Measurements from ENCODE around the gene DMRTC1B. TPM values are rescaled to one million over a fixed set of nuclear protein-coding genes. Genes with fewer than 3 reads are reported as not detected.

DMRTC1B gene
- polyA plus RNA-seq, 4 donors = 3.6 to 6.2 (median 4.3) TPM

Other genes with a start within 250 kb of the DMRTC1B start
- 10 to 100 TPM; 28.5 to 36.1 (median 34.1) TPM for gene HDAC8, start 204.0 kb upstream of the DMRTC1B start, polyA plus RNA-seq (ENCODE audit: insufficient read length in 4 of 4)
- 1 to 10 TPM; 5.2 to 5.6 (median 5.4) TPM for gene PHKA1, start 62.6 kb upstream of the DMRTC1B start, polyA plus RNA-seq (ENCODE audit: insufficient read length in 4 of 4)
- gene FAM236B, start 5.8 kb downstream of the DMRTC1B start, polyA plus RNA-seq (ENCODE audit: insufficient read length in 4 of 4) = not detected
- not detected for gene FAM236D, start 31.3 kb downstream of the DMRTC1B start, polyA plus RNA-seq (ENCODE audit: insufficient read length in 4 of 4)
- not detected for gene FAM236C, start 135.7 kb downstream of the DMRTC1B start, polyA plus RNA-seq (ENCODE audit: insufficient read length in 4 of 4)
- under 1 TPM in 1 of 4 donors, not detected in 3; 0.12 TPM for gene FAM236A, start 161.3 kb downstream of the DMRTC1B start, polyA plus RNA-seq (ENCODE audit: insufficient read length in 4 of 4)
- 1 to 10 TPM in 1 of 4 donors, under 1 TPM in 3; 0.29 to 1.5 (median 0.48) TPM for gene DMRTC1, start 166.9 kb downstream of the DMRTC1B start, polyA plus RNA-seq (ENCODE audit: insufficient read length in 4 of 4)
- under 1 TPM in 1 of 4 donors, not detected in 3; 0.03 TPM for gene PABPC1L2B, start 226.0 kb downstream of the DMRTC1B start, polyA plus RNA-seq (ENCODE audit: insufficient read length in 4 of 4)

Data from right renal pelvis (tissue), 4 donors.